RWPE2 (cell line): Measurements from ENCODE around the gene DPH6.

Experiments used
- ATAC-seq: fragments of 200-7000 bp; cut with Tn5 transposase; 3 replicates; pipeline ENCODE4 v1.9.1; 2021; ENCODE audit warnings: low read depth
- DNase-seq: peaks from one replicate; pipeline ENCODE4 v3.0.0-alpha.2; 2020; ENCODE audit warnings: low spot score
- H3K27ac ChIP-seq: fragments of 450-650 bp; 2 replicates; pipeline ENCODE4 v1.5.1; 2017; ENCODE audit warnings: mild to moderate bottlenecking; ENCODE audit not compliant: poor library complexity, severe bottlenecking
- H3K27me3 ChIP-seq: fragments of 250-450 bp; sonication (Bioruptor Pico); 2 replicates; pipeline ENCODE4 v1.5.1; 2021; ENCODE audit warnings: mild to moderate bottlenecking, moderate library complexity; ENCODE audit not compliant: insufficient read depth, poor library complexity, severe bottlenecking
- H3K36me3 ChIP-seq: fragments of 250-450 bp; sonication (Bioruptor Pico); 2 replicates; pipeline ENCODE4 v1.5.1; 2020; ENCODE audit warnings: low read depth, mild to moderate bottlenecking, moderate library complexity
- H3K4me1 ChIP-seq: fragments of 250-450 bp; sonication (Bioruptor Pico); 2 replicates; pipeline ENCODE4 v1.5.1; 2021; ENCODE audit warnings: mild to moderate bottlenecking, moderate library complexity; ENCODE audit not compliant: insufficient read depth, poor library complexity, severe bottlenecking
- H3K4me3 ChIP-seq: fragments of 250-450 bp; sonication (Bioruptor Pico); 2 replicates; pipeline ENCODE4 v1.5.1; 2021; ENCODE audit warnings: mild to moderate bottlenecking, moderate library complexity; ENCODE audit not compliant: severe bottlenecking
- H3K9me3 ChIP-seq: fragments of 250-450 bp; sonication (Bioruptor Pico); 2 replicates; pipeline ENCODE4 v1.5.1; 2021; ENCODE audit warnings: mild to moderate bottlenecking, moderate library complexity; ENCODE audit not compliant: severe bottlenecking
- CTCF ChIP-seq: fragments of 450-650 bp; IDR thresholded peaks from one replicate; pipeline ENCODE4 v1.5.1; 2017; ENCODE audit warnings: mild to moderate bottlenecking, moderate library complexity; ENCODE audit not compliant: poor library complexity, severe bottlenecking

Gene DPH6

DNA sequence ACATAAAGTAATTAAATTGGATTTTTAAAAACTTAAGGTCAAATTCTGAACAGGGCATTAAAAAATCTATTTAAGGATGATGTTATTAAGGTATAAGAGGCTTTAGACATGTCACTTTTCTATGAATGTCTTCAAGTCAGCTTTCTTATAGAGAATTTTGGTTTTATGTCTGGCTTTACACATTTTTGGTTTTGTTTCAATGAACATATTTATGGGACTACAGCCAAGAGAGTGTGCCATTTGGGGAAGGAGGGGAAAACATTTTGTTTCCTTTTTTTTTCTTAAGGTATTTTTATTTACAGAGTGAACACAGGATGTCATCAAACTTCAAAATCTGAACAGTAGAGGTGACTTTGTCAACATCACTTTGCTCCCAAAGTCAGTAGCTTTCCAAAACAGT, 222.8 kb downstream of the DPH6 start:
- Histone ChIP-seq H3K27ac (no peak overlapping the region), H3K4me1 (peaks cover 12% of the 10 kb centered on the region), H3K9me3 (no peaks in the 10 kb centered on the region), H3K4me3 (no peak overlapping the region), H3K36me3 (no peaks in the 10 kb centered on the region), H3K27me3 (no peaks in the 10 kb centered on the region)
- no peak for TF ChIP-seq CTCF
- DNase-seq (no peak), ATAC-seq (no peak)

GRCh38 chr15:35321926-35322325, 224.0 kb downstream of the DPH6 start:
- no peak for TF ChIP-seq CTCF
- Histone ChIP-seq H3K27me3 (no peaks in the 10 kb centered on the region), H3K4me3 (no peak overlapping the region), H3K36me3 (no peaks in the 10 kb centered on the region), H3K27ac (no peak overlapping the region), H3K4me1 (peaks cover 12% of the 10 kb centered on the region), H3K9me3 (no peaks in the 10 kb centered on the region)
- DNase-seq (no peak), ATAC-seq (no peak)

DNA sequence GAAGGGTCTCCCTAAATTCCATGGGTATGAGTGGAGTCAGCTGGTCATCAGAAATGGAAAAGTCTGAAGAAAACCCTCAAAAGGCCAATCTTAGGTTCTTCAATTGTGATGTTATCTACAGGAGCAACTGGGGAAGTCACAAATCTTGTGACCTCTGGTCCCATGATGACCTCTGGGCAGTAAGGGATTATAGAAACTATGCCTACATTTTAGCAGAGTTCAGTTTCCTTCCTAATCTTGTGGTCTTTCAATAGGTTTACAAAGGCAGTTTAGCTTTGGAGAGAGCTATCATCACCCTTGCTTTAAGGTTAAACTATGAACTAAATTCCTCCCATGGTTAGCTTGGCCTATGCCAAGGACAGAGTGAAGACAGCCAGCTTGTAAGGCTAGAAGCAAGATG, 225.1 kb downstream of the DPH6 start:
- no peaks in the 10 kb centered on the region for H3K27me3 ChIP-seq
- H3K4me3 ChIP-seq: no peak overlapping the region
- ATAC-seq: no peak
- no peaks in the 10 kb centered on the region for H3K36me3 ChIP-seq
- TF ChIP-seq CTCF: no peak
- H3K4me1 ChIP-seq: peaks cover 12% of the 10 kb centered on the region
- no peaks in the 10 kb centered on the region for H3K9me3 ChIP-seq
- H3K27ac ChIP-seq: no peak overlapping the region
- DNase-seq: no peak
